H7 (cell line): ENCODE data around the gene ABCF2. TPM values are rescaled to one million over a fixed set of nuclear protein-coding genes. Genes with fewer than 3 reads are reported as not detected.
A peak's percentile ranks its signal among the peaks of the same experiment; 100 is the strongest.

Experiments
- DNase-seq: peaks from one replicate; pipeline ENCODE4 v3.0.0; 2012
- H3K27me3 ChIP-seq: 2 replicates; pipeline ENCODE4 v1.6.0; 2011; ENCODE audit warnings: mild to moderate bottlenecking, low read length; ENCODE audit not compliant: control insufficient read depth, insufficient read depth
- H3K36me3 ChIP-seq: replicated peaks from 2 replicates; pipeline ENCODE4 v1.5.1; 2011; ENCODE audit warnings: low read length; ENCODE audit not compliant: control insufficient read depth, insufficient read depth
- H3K4me3 ChIP-seq: 2 replicates; pipeline ENCODE4 v1.5.1; 2011; ENCODE audit warnings: low read depth, mild to moderate bottlenecking, control low read depth, low read length, moderate library complexity; ENCODE audit not compliant: insufficient read depth
- total RNA-seq: library from RNA; depleted of rRNA; stranded (reverse); fragments of >200 nt; shearing (Covaris generic); gene quantifications from 2 replicates; pipeline ENCODE4 v1.2.3, GENCODE V29; 2014

The ABCF2 gene
- total RNA-seq, 1 experiment from 2014 or later: 47.3 TPM

- no peak overlapping the region for H3K4me3 ChIP-seq
- peaks cover 11% of the 10 kb centered on the region for H3K36me3 ChIP-seq
- no peak for DNase-seq
- H3K27me3 ChIP-seq: no peaks in the 10 kb centered on the region
Observed at GRCh38 chr7:151229249-151229648, 2.2 kb upstream of the ABCF2 start.

GRCh38 chr7:151228024-151228866 is 1.2 kb upstream of the ABCF2 start:
- DNase-seq: no peak
- Histone ChIP-seq H3K27me3 (no peaks in the 10 kb centered on the region), H3K4me3 (peak overlapping the region; percentile 89), H3K36me3 (peaks cover 19% of the 10 kb centered on the region)

- Histone ChIP-seq H3K27me3 (no peaks in the 10 kb centered on the region), H3K4me3 (peak overlapping the region; percentile 89), H3K36me3 (peaks cover 30% of the 10 kb centered on the region)
- no peak for DNase-seq
Observed at GRCh38 chr7:151226560-151226874, 488 bp downstream of the ABCF2 start.

- peak overlapping the region; percentile 89 for H3K4me3 ChIP-seq
- peaks cover 32% of the 10 kb centered on the region for H3K36me3 ChIP-seq
- H3K27me3 ChIP-seq: no peaks in the 10 kb centered on the region
- DNase-seq: no peak
Observed at GRCh38 chr7:151225948-151226510, 976 bp downstream of the ABCF2 start.

GRCh38 chr7:151223728-151224127 is 3.3 kb downstream of the ABCF2 start:
- Histone ChIP-seq H3K27me3 (no peaks in the 10 kb centered on the region), H3K36me3 (peaks cover 41% of the 10 kb centered on the region), H3K4me3 (no peak overlapping the region)
- DNase-seq: no peak

GRCh38 chr7:151218170-151218569 is 8.8 kb downstream of the ABCF2 start:
- Histone ChIP-seq H3K4me3 (no peak overlapping the region), H3K36me3 (peaks cover 49% of the 10 kb centered on the region), H3K27me3 (no peaks in the 10 kb centered on the region)
- DNase-seq: no peak

GRCh38 chr7:151215396-151215795 is 11.6 kb downstream of the ABCF2 start:
- peaks cover 32% of the 10 kb centered on the region for H3K36me3 ChIP-seq

GRCh38 chr7:151213826-151214225 is 13.2 kb downstream of the ABCF2 start:
- H3K27me3 ChIP-seq: no peaks in the 10 kb centered on the region
- H3K4me3 ChIP-seq: no peak overlapping the region
- no peak for DNase-seq
- peaks cover 28% of the 10 kb centered on the region for H3K36me3 ChIP-seq

More at GRCh38 chr7:151215396-151215795, 11.6 kb downstream of the ABCF2 start:
- H3K27me3 ChIP-seq: no peaks in the 10 kb centered on the region
- DNase-seq: no peak
- H3K4me3 ChIP-seq: no peak overlapping the region

- DNase-seq: no peak
- Histone ChIP-seq H3K4me3 (no peak overlapping the region), H3K27me3 (no peaks in the 10 kb centered on the region), H3K36me3 (peaks cover 20% of the 10 kb centered on the region)
Observed at GRCh38 chr7:151212626-151213025, 14.4 kb downstream of the ABCF2 start.

GRCh38 chr7:151211155-151211772 is 15.7 kb downstream of the ABCF2 start:
- DNase-seq: peak; percentile 67
- H3K27me3 ChIP-seq: no peaks in the 10 kb centered on the region
- no peak overlapping the region for H3K4me3 ChIP-seq
- peaks cover 18% of the 10 kb centered on the region for H3K36me3 ChIP-seq

- peaks cover 14% of the 10 kb centered on the region for H3K36me3 ChIP-seq
- H3K4me3 ChIP-seq: no peak within 1 kb of the TSS
- DNase-seq: peak; percentile 73
- no peaks in the 10 kb centered on the region for H3K27me3 ChIP-seq
Observed at GRCh38 chr7:151210087-151210854, 16.7 kb downstream of the ABCF2 start, which contains the start of gene H2BK1. Gene H2BK1 (minus strand): TSS chr7:151210488. CDS start chr7:151210318, 170 bp downstream.

- Histone ChIP-seq H3K36me3 (peaks cover 10% of the 10 kb centered on the region), H3K27me3 (no peaks in the 10 kb centered on the region), H3K4me3 (no peak overlapping the region)
- DNase-seq: peak; percentile 32
Observed at GRCh38 chr7:151209588-151209987, 17.4 kb downstream of the ABCF2 start.

- no peaks in the 10 kb centered on the region for H3K36me3 ChIP-seq
- DNase-seq: peak; percentile 34
- H3K27me3 ChIP-seq: no peaks in the 10 kb centered on the region; the same call in 1 of the 2 replicates
- no peak overlapping the region for H3K4me3 ChIP-seq
Observed at GRCh38 chr7:151208253-151208862, 18.6 kb downstream of the ABCF2 start.

GRCh38 chr7:151207804-151208203 is 19.2 kb downstream of the ABCF2 start:
- no peaks in the 10 kb centered on the region; the same call in 1 of the 2 replicates for H3K27me3 ChIP-seq
- H3K36me3 ChIP-seq: no peaks in the 10 kb centered on the region
- no peak overlapping the region for H3K4me3 ChIP-seq
- DNase-seq: peak; percentile 28
